Stomach (tissue), 9 donors: ENCODE results near the gene COBL. TPM values are rescaled to one million over a fixed set of nuclear protein-coding genes. Genes with fewer than 3 reads are reported as not detected.

Source experiments
- DNase-seq, 2 donors: peaks; one replicate each; pipeline versions ENCODE4 v3.0.0 to v3.0.0-alpha.2; 2013 to 2019
- H3K27ac ChIP-seq, 5 donors: fragments of 200-600 bp in 4 of 5; sonication (generic) in 4 of 5; one replicate each; pipeline ENCODE4 v1.5.1; 2013 to 2019; ENCODE audit warnings: mild to moderate bottlenecking in 1 of 5, moderate library complexity in 1 of 5
- H3K27me3 ChIP-seq, 3 donors: fragments of 200-600 bp; sonication (generic); one replicate each; pipeline ENCODE4 v1.5.1; 2017 to 2019; ENCODE audit warnings: mixed run types in 1 of 3
- H3K36me3 ChIP-seq, 4 donors: fragments of 200-600 bp; sonication (generic); 1 replicate in 3 of 4; 2 replicates in 1 of 4; pipeline ENCODE4 v1.5.1; 2016 to 2019
- H3K4me1 ChIP-seq, 4 donors: fragments of 200-600 bp; sonication (generic); one replicate each; pipeline ENCODE4 v1.5.1; 2016 to 2019
- H3K4me3 ChIP-seq, 4 donors: fragments of 200-600 bp; sonication (generic) in 3 of 4; one replicate each; pipeline ENCODE4 v1.5.1; 2016 to 2019; ENCODE audit warnings: mild to moderate bottlenecking in 1 of 4
- H3K9me3 ChIP-seq, 4 donors: fragments of 200-600 bp; sonication (generic); one replicate each; pipeline ENCODE4 v1.5.1; 2016 to 2019
- CTCF ChIP-seq, 7 experiments: fragments of 450-650 bp in 4 of 7; fragments of 200-600 bp in 3 of 7; sonication (generic) in 3 of 7; IDR thresholded peaks; one replicate each; pipeline ENCODE4 v1.5.1; 2016 to 2019; ENCODE audit warnings: antibody characterized with exemption in 7 of 7, control low read depth in 2 of 7, mild to moderate bottlenecking in 1 of 7
- EP300 ChIP-seq: sonication (generic); formaldehyde crosslinking; IDR thresholded peaks from one replicate; pipeline ENCODE4 v1.6.1; 2017; ENCODE audit warnings: antibody characterized with exemption
- POLR2A ChIP-seq, 4 donors: fragments of 450-650 bp; IDR thresholded peaks; one replicate each; pipeline ENCODE4 v1.6.1; 2016; ENCODE audit warnings: antibody characterized with exemption in 4 of 4, control low read depth in 2 of 4, mild to moderate bottlenecking in 1 of 4, moderate library complexity in 1 of 4
- POLR2AphosphoS5 ChIP-seq, 3 donors: sonication (generic); formaldehyde crosslinking; IDR thresholded peaks; one replicate each; pipeline ENCODE4 v1.6.1; 2016; ENCODE audit warnings: antibody characterized with exemption in 3 of 3
- WGBS, 5 donors: extraction: QIAGEN DNeasy Blood & Tissue Kit in 3 of 5; methylation state at CpG; one replicate each; pipeline versions ENCODE4 v1.1.5 to v1.1.7; 2013 to 2018; 5-methylcytosine and 5-hydroxymethylcytosine counted together
- intact Hi-C: fragments of 100-400 bp; cut with DNase I; formaldehyde crosslinking; loops from one replicate; pipeline ENCODE4 v1.15.1; 2023; ENCODE audit warnings: low total_unique reads
- polyA plus RNA-seq, 3 donors: library from polyadenylated mRNA; stranded (reverse); fragments of 200-250 nt; gene quantifications; one replicate each; pipeline ENCODE4 v1.2.3, GENCODE V29; 2013
- total RNA-seq, 5 donors: library from RNA; depleted of rRNA; stranded (reverse); fragments of >200 nt; gene quantifications; one replicate each; pipeline versions ENCODE4 v1.1.0 to v1.2.3, GENCODE V29; 2014 to 2016
- donor health status: healthy with polysubstance abuse.
- donor health status: Bipolar disorder and iron deficiency.
- donor health status: healthy.

COBL gene
- total and polyA plus RNA-seq, 8 donors, result 4.9 to 79.9 (median 16.0) TPM

GRCh38 chr7:51251290-51251689 is 65.3 kb downstream of the COBL start:
- Histone ChIP-seq H3K9me3 (no peaks in the 10 kb centered on the region), H3K36me3 (no peaks in the 10 kb centered on the region), H3K27me3 (no peaks in the 10 kb centered on the region), H3K4me1 (peaks cover 3 to 24% (median 9%) of the 10 kb centered on the region in 4 donors), H3K27ac (no peak overlapping the region), H3K4me3 (no peak overlapping the region)
- no peak for TF ChIP-seq EP300
- no peak for TF ChIP-seq POLR2A (IDR thresholded peaks at IDR 0.05)
- TF ChIP-seq CTCF (IDR thresholded peaks at IDR 0.05), result no peak
- TF ChIP-seq POLR2AphosphoS5 (IDR thresholded peaks at IDR 0.05), result no peak
- DNase-seq, result no peak
- intact Hi-C loops, result no loop called here
- WGBS, 5 donors, result 50 to 72% (median 64%) methylated on average over 4 of the region's 4 CpGs

GRCh38 chr7:51250512-51250911 is 66.1 kb downstream of the COBL start:
- WGBS, 5 donors, result 87 to 97% (median 93%) methylated on average over 2 of the region's 2 CpGs
- H3K27me3 ChIP-seq, result no peaks in the 10 kb centered on the region
- no peak overlapping the region for H3K27ac ChIP-seq
- TF ChIP-seq CTCF (IDR thresholded peaks at IDR 0.05), result no peak
- no peak for TF ChIP-seq POLR2AphosphoS5 (IDR thresholded peaks at IDR 0.05)
- TF ChIP-seq EP300, result no peak
- no peak for TF ChIP-seq POLR2A (IDR thresholded peaks at IDR 0.05)
- H3K36me3 ChIP-seq, result no peaks in the 10 kb centered on the region
- H3K9me3 ChIP-seq, result no peaks in the 10 kb centered on the region
- peaks cover 0 to 25% (median 8%) of the 10 kb centered on the region in 4 donors for H3K4me1 ChIP-seq
- intact Hi-C loops, result no loop called here
- DNase-seq, result no peak
- no peak overlapping the region for H3K4me3 ChIP-seq

GRCh38 chr7:51249991-51250390 is 66.6 kb downstream of the COBL start:
- H3K4me3 ChIP-seq, result no peak overlapping the region
- WGBS, 5 donors, result 91 to 95% (median 91%) methylated on average over 3 of the region's 3 CpGs
- H3K9me3 ChIP-seq, result no peaks in the 10 kb centered on the region
- no peaks in the 10 kb centered on the region for H3K27me3 ChIP-seq
- no peak overlapping the region for H3K27ac ChIP-seq
- DNase-seq, result no peak
- no peaks in the 10 kb centered on the region for H3K36me3 ChIP-seq
- no peak for TF ChIP-seq CTCF (IDR thresholded peaks at IDR 0.05)
- no peak for TF ChIP-seq POLR2A (IDR thresholded peaks at IDR 0.05)
- no peak for TF ChIP-seq EP300
- no peak for TF ChIP-seq POLR2AphosphoS5 (IDR thresholded peaks at IDR 0.05)
- intact Hi-C loops, result no loop called here
- peaks cover 0 to 26% (median 8%) of the 10 kb centered on the region in 4 donors for H3K4me1 ChIP-seq

GRCh38 chr7:51249187-51249945 is 67.2 kb downstream of the COBL start:
- WGBS, 5 donors, result 87 to 94% (median 91%) methylated on average over 5 of the region's 5 CpGs
- TF ChIP-seq EP300, result no peak
- no peak for TF ChIP-seq POLR2A (IDR thresholded peaks at IDR 0.05)
- no peaks in the 10 kb centered on the region for H3K9me3 ChIP-seq
- H3K4me3 ChIP-seq, result no peak overlapping the region
- no peaks in the 10 kb centered on the region for H3K36me3 ChIP-seq
- H3K4me1 ChIP-seq, result peaks cover 0 to 32% (median 8%) of the 10 kb centered on the region in 4 donors
- H3K27ac ChIP-seq, result no peak overlapping the region
- DNase-seq, result no peak
- intact Hi-C loops, result no loop called here
- no peaks in the 10 kb centered on the region for H3K27me3 ChIP-seq
